ENCODE results near the gene GAPDH. TPM values are rescaled to one million over a fixed set of nuclear protein-coding genes. Genes with fewer than 3 reads are reported as not detected.
A peak's percentile ranks its signal among the peaks of the same experiment; 100 is the strongest.

GAPDH gene
- total RNA-seq, 1 experiment from 2014 or later: 12,033 TPM

DNA sequence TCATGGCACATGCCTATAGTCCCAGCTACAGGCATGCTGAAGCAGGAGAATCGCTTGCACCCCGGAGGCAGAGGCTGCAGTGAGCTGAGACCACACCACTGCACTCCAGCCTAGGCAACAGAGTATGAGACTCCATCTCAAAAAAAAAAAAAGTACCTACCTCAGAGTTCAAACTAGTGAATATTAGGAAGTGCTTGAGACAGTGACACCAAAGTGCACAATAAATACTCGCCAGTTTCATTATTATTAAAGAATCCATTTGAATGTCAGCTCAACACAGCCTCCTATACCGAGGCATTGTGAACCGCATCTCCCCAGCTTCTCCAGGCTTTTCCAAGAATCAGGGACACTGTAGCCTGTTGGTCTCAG, 5.0 kb downstream of the GAPDH start:
- in situ Hi-C loops (cut with HindIII; ENCODE audit: low pct_unique_long_range_greater_than_20kb, low sequenced_read_pairs): no loop called here
- DNase-seq (ENCODE audit: low read depth): peak; percentile 31

DNA sequence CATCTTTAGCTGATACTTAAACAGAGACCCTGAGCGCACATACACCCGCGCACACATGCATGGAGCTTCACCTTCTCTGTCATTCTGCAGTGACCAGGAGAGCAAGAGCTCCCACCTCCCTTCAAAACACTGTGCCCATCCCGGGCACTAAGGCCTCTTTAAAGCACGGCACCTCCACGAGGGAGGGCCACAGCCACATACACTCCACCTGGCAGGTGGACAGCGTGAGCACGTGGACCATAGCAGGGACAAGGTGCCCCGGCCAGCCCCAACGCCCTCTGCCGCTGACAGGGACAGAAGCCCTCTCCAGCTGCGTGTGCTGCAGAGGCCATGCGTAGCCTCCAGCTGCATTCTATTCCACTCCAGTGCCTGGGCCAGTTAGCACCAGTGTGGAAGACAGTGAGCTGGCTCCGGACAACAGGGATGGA, 5.4 kb downstream of the GAPDH start:
- no peak for DNase-seq (ENCODE audit: low read depth)
- in situ Hi-C loops (cut with HindIII; ENCODE audit: low pct_unique_long_range_greater_than_20kb, low sequenced_read_pairs): no loop called here

DNA sequence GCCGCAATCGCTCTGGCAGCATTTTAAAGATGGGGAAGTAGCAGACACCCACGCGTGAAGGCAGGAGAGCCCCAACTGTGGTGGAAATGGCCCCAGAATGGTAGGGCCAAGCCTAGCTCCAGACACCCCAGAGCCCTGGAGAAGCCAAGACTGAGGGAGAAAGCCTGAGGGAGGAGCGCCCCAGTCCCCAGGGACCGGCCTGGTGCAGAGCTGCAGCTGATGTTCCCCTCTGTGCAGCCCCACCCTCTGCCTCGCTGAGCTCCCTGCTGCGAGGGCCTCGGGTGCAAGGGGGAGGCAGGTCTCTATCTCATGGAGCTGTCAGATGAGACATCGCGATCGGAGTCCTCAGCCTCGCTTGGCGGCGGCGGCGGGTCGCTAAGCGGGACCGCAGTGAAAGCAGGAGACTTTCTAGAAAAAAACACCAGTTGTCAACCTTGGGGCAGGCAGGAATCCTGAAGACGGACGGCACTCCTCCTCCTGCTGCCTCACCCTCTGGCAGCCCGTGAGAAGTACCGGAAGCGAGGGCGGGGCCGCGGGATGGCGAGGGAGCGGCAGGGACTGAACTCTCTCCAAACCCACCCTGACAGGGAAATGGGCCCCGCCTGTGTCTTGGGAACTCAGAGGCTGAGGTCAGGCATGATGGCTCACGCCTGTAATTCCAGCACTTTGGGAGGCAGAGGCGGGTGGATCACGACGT, 6.0 kb downstream of the GAPDH start:
- in situ Hi-C loops (cut with HindIII; ENCODE audit: low pct_unique_long_range_greater_than_20kb, low sequenced_read_pairs): no loop called here
- DNase-seq (ENCODE audit: low read depth): peak; percentile 96

DNA sequence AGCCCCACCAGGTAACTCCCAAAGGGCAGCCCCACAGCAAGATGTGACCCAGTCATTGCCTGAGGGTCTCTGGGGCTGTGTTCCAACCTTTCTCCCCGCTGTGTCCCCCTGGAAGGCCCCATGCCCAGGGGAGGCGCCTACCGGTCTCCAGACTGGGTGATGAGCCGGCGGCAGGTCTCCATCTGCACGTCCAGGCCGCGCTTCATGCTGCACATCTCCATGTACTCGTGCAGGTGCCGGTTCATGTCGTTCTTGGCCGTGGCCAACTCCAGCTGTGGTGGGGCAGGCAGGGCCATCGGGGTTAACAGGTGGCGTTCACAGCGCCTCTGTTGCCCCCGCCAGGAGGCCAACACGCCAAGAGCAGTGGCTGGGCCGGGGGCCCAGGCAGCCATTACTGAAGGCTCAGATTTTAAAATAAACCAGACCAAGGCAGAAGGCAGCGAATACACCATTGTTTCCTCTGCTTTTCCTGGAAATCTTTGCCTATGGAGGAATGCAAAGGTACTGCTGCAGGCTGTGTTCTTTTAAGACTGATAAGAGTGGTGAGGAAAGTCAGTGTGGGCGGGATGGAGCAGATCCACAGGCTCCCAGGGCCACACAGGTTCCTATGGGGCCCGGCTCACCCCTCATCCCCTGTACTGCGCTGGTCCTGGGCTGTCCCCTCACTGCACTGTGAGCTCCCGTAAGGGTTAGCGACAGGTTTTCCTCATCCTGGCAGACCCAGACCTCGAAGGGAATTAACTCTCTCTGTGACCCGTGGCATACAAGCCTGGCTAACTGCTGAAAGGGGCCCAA, 7.3 kb downstream of the GAPDH start:
- in situ Hi-C loops (cut with HindIII; ENCODE audit: low pct_unique_long_range_greater_than_20kb, low sequenced_read_pairs): no loop called here
- no peak for DNase-seq (ENCODE audit: low read depth)

DNA sequence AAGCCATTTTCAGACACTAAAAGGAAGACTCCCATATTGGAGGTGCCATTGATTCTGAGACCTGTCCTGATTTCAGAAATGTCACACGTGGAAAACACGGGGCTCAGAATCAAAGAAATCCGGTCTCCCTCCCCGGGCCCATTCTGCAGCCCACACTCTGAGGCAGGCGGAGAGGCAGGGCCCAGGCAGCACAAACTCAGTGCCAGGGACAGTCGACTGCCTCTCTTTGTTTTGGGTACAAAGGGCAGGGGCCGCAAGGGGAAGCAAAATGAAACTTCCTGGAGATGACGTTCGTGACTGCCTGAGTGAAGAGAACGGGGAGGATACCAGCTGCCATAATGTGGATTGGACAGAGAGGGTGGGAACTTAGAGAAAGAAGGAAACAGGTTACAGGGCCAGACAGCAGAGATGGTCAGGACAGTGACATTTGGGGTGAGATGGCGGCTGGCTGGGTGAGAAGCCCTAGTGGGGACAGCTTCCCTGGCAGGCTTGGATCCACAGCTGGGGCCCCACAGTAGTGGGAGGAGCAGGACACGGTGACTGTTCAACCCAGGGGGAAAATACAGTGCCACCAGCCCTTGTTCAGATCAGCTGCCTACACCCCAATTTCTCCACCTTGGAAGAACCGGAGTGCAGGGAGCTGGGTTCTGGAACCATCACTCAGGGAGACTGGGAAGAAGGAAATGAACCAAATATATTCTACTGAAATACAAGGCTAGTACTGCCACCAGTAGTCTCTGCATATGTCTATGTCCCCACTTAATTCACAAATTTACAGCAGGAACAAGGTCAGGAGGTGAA, 8.1 kb downstream of the GAPDH start:
- in situ Hi-C loops (cut with HindIII; ENCODE audit: low pct_unique_long_range_greater_than_20kb, low sequenced_read_pairs): no loop called here
- no peak for DNase-seq (ENCODE audit: low read depth)

DNA sequence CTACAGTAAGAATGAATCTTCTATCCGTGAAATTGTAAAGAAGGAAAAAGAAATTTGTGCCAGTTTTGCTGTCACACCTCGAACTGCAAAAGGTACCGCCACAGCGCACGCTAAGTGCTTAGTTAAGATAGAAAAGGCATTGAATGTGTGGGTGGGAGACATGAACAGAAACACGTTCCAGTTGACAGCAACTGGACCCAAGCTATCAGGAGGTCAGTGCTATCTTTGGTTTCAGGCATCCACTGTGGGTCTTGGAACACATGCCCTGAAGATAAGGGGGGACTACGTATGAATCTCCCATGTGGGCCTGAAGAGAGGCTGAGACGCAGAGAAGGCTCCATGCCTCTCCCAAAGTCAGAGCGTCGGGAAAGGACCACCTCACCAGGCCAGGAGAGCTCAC, 11.7 kb downstream of the GAPDH start:
- in situ Hi-C loops (cut with HindIII; ENCODE audit: low pct_unique_long_range_greater_than_20kb, low sequenced_read_pairs): no loop called here
- no peak for DNase-seq (ENCODE audit: low read depth)

DNA sequence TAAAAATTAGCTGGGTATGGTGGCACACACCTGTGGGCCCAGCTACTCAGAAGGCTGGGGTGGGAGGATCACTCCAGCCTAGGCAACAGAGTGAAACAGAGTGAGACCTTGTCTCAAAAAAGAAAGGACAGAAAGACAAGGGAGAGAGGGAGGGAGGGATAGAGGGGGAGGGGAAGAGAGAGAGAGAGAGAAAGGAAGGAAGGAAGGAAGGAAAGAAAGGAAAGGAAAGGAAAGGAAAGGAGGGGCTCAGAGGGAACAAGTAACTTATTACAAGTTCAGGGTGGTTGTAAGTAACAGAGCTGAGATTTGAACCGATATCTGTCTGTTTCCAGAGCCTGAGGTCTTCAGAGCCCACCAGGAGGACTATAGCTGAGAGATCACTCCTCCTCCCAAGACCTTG, 13.2 kb downstream of the GAPDH start:
- in situ Hi-C loops (cut with HindIII; ENCODE audit: low pct_unique_long_range_greater_than_20kb, low sequenced_read_pairs): no loop called here
- DNase-seq (ENCODE audit: low read depth): no peak

DNA sequence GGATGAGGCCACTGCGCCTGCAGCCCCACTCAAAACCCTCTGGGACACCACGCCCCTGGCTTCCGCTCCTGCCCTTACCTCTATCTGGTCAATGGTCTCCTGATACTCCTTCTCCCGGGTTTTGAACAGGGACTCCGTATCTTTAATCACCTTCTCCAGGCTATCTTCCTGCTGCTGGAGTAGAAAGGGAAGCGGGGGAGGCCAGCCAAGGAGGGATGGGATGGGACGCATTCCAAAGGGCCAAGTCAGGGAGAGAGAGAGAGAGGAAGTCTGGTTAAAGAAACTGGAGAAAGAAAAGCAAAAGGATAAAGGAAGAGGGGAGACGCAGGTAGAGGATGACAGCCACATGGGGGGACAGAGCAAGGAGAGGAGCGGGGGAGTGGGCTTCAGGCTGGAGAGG, 13.7 kb downstream of the GAPDH start:
- DNase-seq (ENCODE audit: low read depth): peak; percentile 45
- in situ Hi-C loops (cut with HindIII; ENCODE audit: low pct_unique_long_range_greater_than_20kb, low sequenced_read_pairs): no loop called here

DNA sequence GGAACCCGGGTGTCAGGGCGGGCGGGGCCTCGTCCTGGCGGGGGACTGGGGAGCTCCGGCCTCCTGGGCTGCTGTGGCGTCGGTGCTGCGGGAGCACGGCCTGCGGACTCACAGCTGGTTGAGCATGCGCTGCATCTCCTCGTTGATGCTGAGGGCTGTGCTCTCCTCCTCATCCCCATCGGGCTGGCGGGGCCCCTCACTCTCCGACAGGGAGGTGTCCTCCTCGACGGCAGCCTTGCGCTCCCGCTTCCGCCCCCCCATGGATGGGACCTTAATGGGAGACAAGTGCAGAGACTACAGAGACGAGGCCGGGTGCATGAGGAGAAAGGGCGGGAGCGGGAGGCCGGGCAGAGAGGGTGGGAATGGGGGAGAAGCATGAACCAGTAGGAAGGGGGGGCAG, 14.2 kb downstream of the GAPDH start:
- in situ Hi-C loops (cut with HindIII; ENCODE audit: low pct_unique_long_range_greater_than_20kb, low sequenced_read_pairs): no loop called here
- no peak for DNase-seq (ENCODE audit: low read depth)

DNA sequence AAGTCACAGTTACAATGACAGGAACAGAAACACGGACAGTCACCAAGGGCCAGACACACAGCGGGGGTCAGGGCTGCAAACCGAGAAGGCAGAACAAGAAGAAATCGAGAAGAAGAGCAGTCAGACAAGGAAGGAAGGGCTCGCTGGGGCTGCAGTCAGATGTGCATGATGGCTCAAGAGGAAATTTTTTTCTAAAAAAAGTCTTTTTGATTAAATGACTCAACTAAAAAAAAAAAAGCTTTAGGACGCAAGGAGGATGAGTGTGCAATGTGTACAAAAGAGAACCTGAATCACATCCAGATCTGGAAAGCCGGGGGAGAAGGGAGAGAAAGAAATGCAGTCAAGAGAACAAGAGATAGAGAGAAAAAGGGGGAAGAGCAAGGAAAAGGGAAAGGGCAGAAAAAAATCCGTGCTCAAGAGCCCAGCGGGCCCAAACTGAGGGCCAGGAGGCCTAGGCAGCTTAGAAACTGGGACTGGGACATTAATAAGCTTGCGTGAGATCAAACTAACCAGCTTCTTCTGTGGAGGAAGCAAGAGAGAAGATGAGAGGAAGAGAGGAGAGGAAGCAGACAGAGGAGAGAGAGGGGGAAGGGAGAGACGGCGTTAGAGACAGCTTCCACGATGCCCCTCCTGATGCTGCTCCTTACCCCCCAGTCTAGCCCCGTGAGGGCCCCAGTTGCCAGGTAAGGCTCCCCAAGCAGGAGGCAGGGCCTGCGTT, 14.8 kb downstream of the GAPDH start:
- no peak for DNase-seq (ENCODE audit: low read depth)
- in situ Hi-C loops (cut with HindIII; ENCODE audit: low pct_unique_long_range_greater_than_20kb, low sequenced_read_pairs): no loop called here

DNA sequence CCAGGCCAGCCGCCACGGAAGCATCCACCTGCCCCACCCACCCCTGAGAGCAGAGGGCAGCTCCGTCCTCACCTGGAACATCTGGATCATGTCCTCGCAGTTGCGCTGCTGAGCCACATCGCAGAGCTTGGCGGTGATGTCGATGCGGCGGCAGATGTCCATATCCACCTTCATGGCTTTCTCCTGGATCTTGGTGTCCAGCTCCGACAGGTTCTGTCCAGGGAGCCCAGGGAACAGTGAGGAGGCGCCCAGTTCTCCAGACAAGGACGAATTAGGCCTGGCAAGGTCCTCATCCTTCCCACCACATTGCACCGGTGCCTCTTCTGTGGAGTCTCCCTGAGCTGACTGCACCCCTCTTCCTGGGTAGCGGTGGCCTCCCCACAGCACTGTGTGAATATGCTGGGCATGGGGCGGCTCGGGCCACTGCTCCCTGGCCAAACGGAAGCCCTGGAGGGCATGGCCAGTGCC, 15.4 kb downstream of the GAPDH start:
- no peak for DNase-seq (ENCODE audit: low read depth)
- in situ Hi-C loops (cut with HindIII; ENCODE audit: low pct_unique_long_range_greater_than_20kb, low sequenced_read_pairs): no loop called here

DNA sequence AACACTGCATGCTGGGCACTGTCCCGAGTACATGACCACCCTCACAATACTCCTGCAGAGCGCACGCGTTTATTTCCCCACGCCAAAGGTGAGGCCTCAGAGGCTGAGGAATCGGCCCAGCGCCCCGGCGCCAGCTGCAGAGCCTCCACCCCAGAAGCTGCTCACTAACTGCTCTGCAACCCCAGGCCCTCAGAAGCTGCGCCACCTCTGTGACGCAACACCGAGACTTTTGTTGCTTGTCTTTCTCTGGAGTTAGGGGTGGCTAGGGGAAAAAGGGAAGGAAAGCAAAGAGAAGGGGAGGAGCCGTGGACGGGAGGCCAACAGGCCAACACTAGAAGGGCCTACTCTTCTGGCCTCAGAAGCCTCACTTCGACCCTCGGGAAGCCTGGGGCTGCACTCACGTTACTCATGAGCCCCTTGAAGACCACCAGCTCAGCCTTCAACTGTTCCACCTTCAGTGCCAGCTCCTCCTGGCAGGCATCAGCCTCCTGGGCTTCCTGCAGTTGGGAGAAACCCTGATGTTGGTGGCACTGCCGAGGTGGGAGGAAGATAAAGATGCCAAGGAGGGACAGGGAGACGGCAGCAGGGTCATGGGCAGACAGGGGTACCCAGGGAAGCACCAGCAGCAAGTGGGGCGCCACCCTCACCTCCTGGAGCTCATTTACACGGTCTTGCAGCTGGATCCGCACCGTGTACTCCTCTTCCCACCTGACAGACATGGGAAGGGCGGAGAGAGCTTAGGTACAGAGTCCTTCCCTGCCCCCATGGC, 16.2 kb downstream of the GAPDH start:
- in situ Hi-C loops (cut with HindIII; ENCODE audit: low pct_unique_long_range_greater_than_20kb, low sequenced_read_pairs): no loop called here
- no peak for DNase-seq (ENCODE audit: low read depth)

DNA sequence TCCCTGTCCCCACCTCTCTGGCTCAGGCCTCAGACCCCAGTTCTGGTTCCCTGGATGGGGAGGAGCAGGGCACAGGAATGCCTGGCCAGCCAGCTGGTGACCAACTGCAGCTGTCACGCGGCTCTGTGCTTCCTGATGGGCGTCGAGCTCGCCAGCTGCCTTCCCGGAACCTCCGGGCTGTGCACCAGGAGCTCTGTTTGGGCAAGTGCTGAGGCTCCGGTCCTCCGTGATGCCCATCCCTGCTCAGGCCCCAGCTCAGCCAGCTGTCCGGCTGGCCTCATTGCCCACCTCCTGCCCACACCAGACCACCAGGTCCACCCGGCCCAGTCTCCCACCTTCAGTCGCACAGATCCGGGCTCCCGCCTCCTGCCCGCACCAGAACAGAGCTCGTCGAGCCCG, 16.7 kb downstream of the GAPDH start:
- DNase-seq (ENCODE audit: low read depth): no peak
- in situ Hi-C loops (cut with HindIII; ENCODE audit: low pct_unique_long_range_greater_than_20kb, low sequenced_read_pairs): no loop called here

DNA sequence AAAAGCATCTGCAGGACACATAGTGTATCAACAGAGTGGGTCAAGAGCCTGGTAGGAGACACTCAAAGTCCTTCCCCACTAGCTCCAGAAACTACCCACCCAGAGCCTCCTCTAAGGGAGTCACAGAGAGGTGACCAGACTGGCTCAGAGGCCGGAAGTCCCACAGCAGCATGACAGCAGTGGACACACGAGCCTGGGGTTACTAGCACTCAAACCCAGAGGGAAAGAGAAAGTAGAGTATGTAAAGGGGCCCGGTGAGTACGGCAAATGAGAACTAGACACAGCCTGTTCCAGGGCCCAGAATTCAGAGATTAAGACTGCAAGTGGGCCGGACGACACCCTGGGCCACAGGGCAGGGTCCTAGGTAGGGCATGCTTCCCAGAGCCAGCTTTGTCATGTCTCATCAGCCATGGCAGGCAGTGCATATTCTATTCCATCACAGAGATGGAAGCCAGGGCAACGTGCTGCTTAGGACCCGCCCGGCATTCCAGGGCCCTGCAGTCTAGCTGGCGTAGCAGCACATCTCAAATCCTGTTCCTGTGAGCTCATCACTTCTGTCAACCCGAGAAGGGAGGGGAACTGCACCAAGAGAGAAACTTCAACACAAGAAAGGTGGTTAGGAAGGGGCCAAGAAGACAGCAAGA, 17.3 kb downstream of the GAPDH start:
- in situ Hi-C loops (cut with HindIII; ENCODE audit: low pct_unique_long_range_greater_than_20kb, low sequenced_read_pairs): no loop called here
- DNase-seq (ENCODE audit: low read depth): no peak

DNA sequence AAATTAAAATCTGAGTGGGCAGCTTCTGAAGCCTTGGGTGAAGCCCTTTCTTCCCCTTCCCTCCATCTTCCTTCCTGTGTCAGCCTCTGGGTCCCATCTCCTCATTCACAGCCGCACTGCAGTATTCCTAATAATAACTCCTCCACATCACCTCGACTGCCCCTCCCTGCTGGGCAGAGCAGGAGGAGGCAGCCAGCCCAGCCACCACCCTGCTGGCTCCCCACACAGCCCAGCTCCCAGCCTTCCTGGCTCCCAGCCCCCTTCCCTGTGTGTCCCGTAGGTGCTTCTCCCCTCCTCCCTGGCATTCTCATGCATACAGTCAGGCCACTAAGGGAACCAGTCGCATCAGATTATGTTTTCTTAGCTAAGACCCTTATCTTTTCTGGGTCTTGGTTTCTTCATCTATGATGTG, 17.8 kb downstream of the GAPDH start:
- no peak for DNase-seq (ENCODE audit: low read depth)
- in situ Hi-C loops (cut with HindIII; ENCODE audit: low pct_unique_long_range_greater_than_20kb, low sequenced_read_pairs): no loop called here

DNA sequence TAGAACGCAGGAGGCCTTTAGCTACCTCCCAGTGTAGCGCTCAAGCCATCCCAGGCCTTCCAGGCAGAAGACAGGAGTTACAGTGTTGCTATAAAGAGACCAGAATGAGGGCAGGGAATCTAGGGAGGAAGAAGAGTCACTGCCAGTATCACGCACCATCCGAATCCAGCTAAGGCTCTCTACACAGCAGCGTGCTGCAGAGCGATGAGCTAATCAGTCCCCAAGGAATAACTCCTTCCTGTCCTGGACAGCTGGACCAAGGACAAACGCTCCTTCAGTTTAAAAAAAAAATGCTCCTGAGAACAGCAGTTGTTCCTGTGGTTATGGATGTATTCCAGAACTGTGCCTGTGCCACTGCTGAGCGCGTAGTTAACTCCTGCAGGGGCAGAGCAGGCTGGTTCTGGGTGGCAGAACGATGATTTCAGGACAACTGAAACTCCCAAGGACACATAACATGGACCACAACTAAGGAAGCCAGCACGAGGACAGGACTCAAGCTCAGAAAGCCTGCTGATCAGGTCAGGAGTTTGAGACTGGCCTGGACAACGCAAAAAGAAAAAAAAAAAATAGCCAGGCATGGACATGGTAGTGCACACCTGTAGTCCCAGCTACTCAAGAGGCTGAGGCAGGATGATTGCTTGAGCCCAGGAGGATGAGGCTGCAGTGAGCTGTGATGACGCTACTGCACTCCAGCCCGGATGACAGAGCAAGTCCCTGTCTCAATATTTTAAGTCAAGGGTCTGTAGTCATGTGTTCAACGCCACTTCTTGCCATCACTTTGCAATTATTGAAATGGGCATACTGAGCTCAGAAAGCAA, 18.9 kb downstream of the GAPDH start:
- DNase-seq (ENCODE audit: low read depth): no peak
- in situ Hi-C loops (cut with HindIII; ENCODE audit: low pct_unique_long_range_greater_than_20kb, low sequenced_read_pairs): no loop called here

Data from Caki2 (cell line).